HepG2 (cell line): Measurements from ENCODE around the gene KRT16. TPM values are rescaled to one million over a fixed set of nuclear protein-coding genes. Genes with fewer than 3 reads are reported as not detected.

Experiments used
- ATAC-seq: fragments of 200-7000 bp; cut with Tn5 transposase; 3 replicates; pipeline ENCODE4 v1.9.1; 2020; ENCODE audit warnings: mild to moderate bottlenecking, moderate library complexity
- BruUV-seq: library from RNA; stranded (reverse); fragments of 400-500 nt; replicated peaks from 2 replicates; lab custom pipeline; 2021; lab: Mats Ljungman, UMichigan
- CTCF ChIA-PET: fragments of 300-600 bp; formaldehyde crosslinking; extraction: SDS; loops from one replicate; lab custom pipeline; 2021; ENCODE audit warnings: low total read pairs, inconsistent platforms, low intra/inter-chr PET ratio; lab: Yijun Ruan, JAX
- POLR2A ChIA-PET: fragments of 350-600 bp; sonication (Branson Sonifier 250); formaldehyde crosslinking; loops from one replicate; lab custom pipeline; 2020; ENCODE audit warnings: antibody characterized with exemption, inconsistent platforms; lab: Yijun Ruan, JAX
- DNase-seq: peaks from one replicate; pipeline ENCODE4 v3.0.0-alpha.2; 2015; ENCODE audit warnings: low spot score
- FAIRE-seq: peaks from 3 replicates; lab custom pipeline; 2011; peaks lifted over from hg19 to GRCh38; lab: Jason Lieb, UNC
- H2AFZ ChIP-seq: one replicate; pipeline ENCODE4 v1.6.1; 2011; ENCODE audit warnings: low read length, inconsistent platforms
- H3K27ac ChIP-seq: fragments of 300-600 bp; 3 replicates; pipeline ENCODE4 v1.8.0; 2011; ENCODE audit warnings: mixed run types, mild to moderate bottlenecking, mixed read lengths, low read length, inconsistent platforms; ENCODE audit not compliant: insufficient read depth; ENCODE audit errors: extremely low read length
- H3K27me3 ChIP-seq, 2 experiments: fragments of 200-600 bp in 1 of 2; 2 replicates in 1 of 2; 3 replicates in 1 of 2; pipeline versions ENCODE4 v1.6.0 to v1.8.0; 2011; ENCODE audit warnings: low read length in 2 of 2, mild to moderate bottlenecking in 2 of 2, moderate library complexity in 2 of 2, inconsistent platforms in 1 of 2; ENCODE audit not compliant: insufficient read depth in 2 of 2, control insufficient read depth in 1 of 2
- H3K36me3 ChIP-seq, 2 experiments: fragments of 200-600 bp in 1 of 2; replicated peaks in 1 of 2; 2 replicates in 1 of 2; 3 replicates in 1 of 2; pipeline versions ENCODE4 v1.5.1 to v1.8.0; 2011; ENCODE audit warnings: low read length in 2 of 2, inconsistent platforms in 1 of 2; ENCODE audit not compliant: insufficient read depth in 2 of 2, control insufficient read depth in 1 of 2
- H3K4me1 ChIP-seq: 2 replicates; pipeline ENCODE4 v1.5.1; 2012; ENCODE audit warnings: low read length, inconsistent platforms; ENCODE audit not compliant: insufficient read depth
- H3K4me2 ChIP-seq: 2 replicates; pipeline ENCODE4 v1.6.0; 2011; ENCODE audit warnings: low read depth, low read length, inconsistent platforms
- H3K4me3 ChIP-seq, 3 experiments: fragments of 200-600 bp in 1 of 3; sonication (generic), shearing (Covaris generic) in 1 of 3; replicated peaks in 1 of 3; 2 replicates each; pipeline ENCODE4 v1.5.1; 2011 to 2016; ENCODE audit warnings: low read length in 3 of 3, inconsistent platforms in 2 of 3, low read depth in 2 of 3, mild to moderate bottlenecking in 2 of 3, control low read depth in 1 of 3, mixed read lengths in 1 of 3; ENCODE audit not compliant: insufficient read depth in 1 of 3
- H3K79me2 ChIP-seq: one replicate; pipeline ENCODE4 v1.6.1; 2011; ENCODE audit warnings: low read length, inconsistent platforms; ENCODE audit not compliant: insufficient read depth
- H3K9ac ChIP-seq: 2 replicates; pipeline ENCODE4 v1.6.0; 2011; ENCODE audit warnings: mild to moderate bottlenecking, low read depth, low read length, inconsistent platforms; ENCODE audit not compliant: insufficient read depth
- H3K9me3 ChIP-seq: 2 replicates; pipeline ENCODE4 v1.5.1; 2012; ENCODE audit warnings: mild to moderate bottlenecking, low read length
- H4K20me1 ChIP-seq: 2 replicates; pipeline ENCODE4 v1.6.0; 2011; ENCODE audit warnings: inconsistent platforms, mild to moderate bottlenecking, low read length, moderate library complexity; ENCODE audit not compliant: insufficient read depth
- DPF2 ChIP-seq: sonication (generic); formaldehyde crosslinking; IDR thresholded peaks from 2 replicates; pipeline ENCODE4 v1.4.0; 2020; ENCODE audit warnings: mild to moderate bottlenecking, low read depth, missing genetic modification reagents, borderline replicate concordance
- FOXP1 ChIP-seq, 2 experiments: fragments of 450-650 bp in 1 of 2; IDR thresholded peaks; 2 replicates each; pipeline ENCODE4 v1.6.1; 2017 to 2018; ENCODE audit warnings: antibody characterized with exemption in 1 of 2
- PLRG1 ChIP-seq: fragments of 450-650 bp; conservative IDR thresholded peaks from 2 replicates; pipeline ENCODE4 v1.6.1; 2016
- THAP11 ChIP-seq: IDR thresholded peaks from 2 replicates; pipeline ENCODE4 v1.6.1; 2016; ENCODE audit warnings: missing biosample characterization, missing genetic modification reagents
- ZFY ChIP-seq: sonication (generic); formaldehyde crosslinking; IDR thresholded peaks from 2 replicates; pipeline ENCODE4 v1.4.0; 2020; ENCODE audit warnings: missing genetic modification reagents
- ZNF569 ChIP-seq: sonication (generic); formaldehyde crosslinking; IDR thresholded peaks from 2 replicates; pipeline ENCODE4 v1.5.0; 2020; ENCODE audit warnings: mild to moderate bottlenecking, missing genetic modification reagents, moderate library complexity, borderline replicate concordance
- ZNF646 ChIP-seq: sonication (generic); formaldehyde crosslinking; IDR thresholded peaks from 2 replicates; pipeline ENCODE4 v1.9.0; 2021; ENCODE audit warnings: mild to moderate bottlenecking, missing genetic modification reagents
- ZNF770 ChIP-seq: sonication (generic); formaldehyde crosslinking; IDR thresholded peaks from 2 replicates; pipeline ENCODE4 v1.5.0; 2020; ENCODE audit warnings: mild to moderate bottlenecking, missing genetic modification reagents
- ZNF850 ChIP-seq: sonication (generic); formaldehyde crosslinking; conservative IDR thresholded peaks from 2 replicates; pipeline ENCODE4 v1.9.0; 2021; ENCODE audit warnings: mild to moderate bottlenecking, missing genetic modification reagents
- ZNF878 ChIP-seq: sonication (generic); formaldehyde crosslinking; IDR thresholded peaks from 2 replicates; pipeline ENCODE4 v1.8.1; 2023; ENCODE audit warnings: mild to moderate bottlenecking, missing genetic modification reagents, moderate library complexity
- WGBS: methylation state at CpG from one replicate; pipeline ENCODE4 v1.1.6; 2017; ENCODE audit warnings: low lambda C conversion rate; 5-methylcytosine and 5-hydroxymethylcytosine counted together
- in situ Hi-C: cut with HindIII; loops from 2 replicates; pipeline ENCODE4 v1.10.0; 2017; ENCODE audit warnings: low pct_unique_long_range_greater_than_20kb; ENCODE audit not compliant: extremely low pct_ligation_motif_present
- intact Hi-C: fragments of 100-400 bp; cut with micrococcal nuclease; formaldehyde crosslinking; loops from one replicate; pipeline ENCODE4 v1.10.0; 2022; ENCODE audit not compliant: unreplicated experiment
- polyA plus RNA-seq, 8 experiments: library from polyadenylated mRNA; depleted of rRNA in 3 of 8; stranded (reverse) in 7 of 8; unstranded in 1 of 8; fragments of >200 nt; fragmentation: Illumina TruSeq in 4 of 8; extraction: Trizol in 4 of 8; gene quantifications; 2 replicates each; pipeline versions ENCODE4 v1.2.1 to v1.2.3, GENCODE V29; 2011 to 2016; ENCODE audit warnings: low read depth in 4 of 8, missing spikeins in 1 of 8, mixed read lengths in 1 of 8; ENCODE audit not compliant: insufficient read depth in 1 of 8
- total RNA-seq, 5 experiments: library from RNA; depleted of rRNA; stranded (reverse); fragments of >200 nt; fragmentation: Illumina TruSeq; extraction: Trizol; gene quantifications; 2 replicates each; pipeline ENCODE4 v1.2.3, GENCODE V29; 2016; ENCODE audit warnings: low read depth in 1 of 5

KRT16 gene
- total and polyA plus RNA-seq, 2 of the 13 experiments (the other 11 are each of a cell fraction or from before 2014, with no cell fraction given): not detected

DNA sequence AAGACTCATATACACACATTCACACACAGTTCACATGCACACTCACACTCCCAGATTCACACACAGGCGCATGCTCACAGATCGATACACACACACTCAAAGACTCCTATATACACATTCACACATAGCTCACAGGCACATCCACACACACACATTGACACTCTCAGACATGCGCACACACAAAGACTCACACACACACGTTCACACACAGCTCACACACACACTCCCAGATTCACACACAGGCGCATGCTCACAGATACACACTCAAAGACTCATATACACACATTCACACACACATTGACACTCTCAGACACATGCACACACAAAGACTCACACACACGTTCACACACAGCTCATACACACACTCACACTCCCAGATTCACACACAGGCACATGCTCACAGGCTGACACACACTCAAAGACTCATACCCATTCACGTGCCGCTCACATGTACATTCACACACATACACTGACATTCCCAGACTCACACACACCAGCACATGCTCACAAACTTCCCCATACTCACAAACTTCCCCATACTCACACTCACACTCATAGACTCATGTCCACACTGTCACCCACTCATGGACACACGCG, 37.5 kb upstream of the KRT16 start:
- ATAC-seq: no peak
- intact Hi-C loops: loop anchor here (5.0 to 10.0 kb wide), 2 partner anchors 75 to 848 kb away; partner anchors contain the start of gene KRT9
- FAIRE-seq: no peak
- H3K79me2 ChIP-seq: no peaks in the 10 kb centered on the region
- in situ Hi-C loops: no loop called here
- DNase-seq: no peak
- ChIA-PET POLR2A (interaction anchor here (1.1 to 1.8 kb wide), 2 partner anchors 13 to 38 kb away, joined by 3 to 5 read pairs; no protein-coding TSS in a partner anchor), CTCF (interaction anchor here (11.1 kb wide), 1 partner anchor 14 kb away, joined by 242 read pairs; no protein-coding TSS in a partner anchor)
- H3K9me3 ChIP-seq: no peaks in the 10 kb centered on the region
- no peak overlapping the region for H3K27ac ChIP-seq
- BruUV-seq: no TSS peak
- H4K20me1 ChIP-seq: no peaks in the 10 kb centered on the region
- no peak overlapping the region for H3K4me3 ChIP-seq
- H2AFZ ChIP-seq: no peak overlapping the region
- peaks cover 33% of the 10 kb centered on the region for H3K4me1 ChIP-seq
- H3K9ac ChIP-seq: no peak overlapping the region
- H3K36me3 ChIP-seq: no peaks in the 10 kb centered on the region
- no peak overlapping the region for H3K4me2 ChIP-seq
- peaks cover 11 to 32% of the 10 kb centered on the region in 2 experiments; a peak in 4 of 5 replicates for H3K27me3 ChIP-seq
- WGBS: 61% methylated on average over 10 of the region's 10 CpGs
- TF ChIP-seq ZNF569 (CRISPR knock-in tag) (no peak), ZNF770 (CRISPR knock-in tag) (no peak), PLRG1 (0 out of 2 replicates have a peak, but pooled peaks have one; percentile 7), ZNF878 (CRISPR knock-in tag) (no peak), FOXP1 (IDR thresholded peaks at IDR 0.05) (peak; percentile 50), FOXP1 (CRISPR knock-in tag; IDR thresholded peaks at IDR 0.05) (no peak), THAP11 (CRISPR knock-in tag) (no peak), ZFY (CRISPR knock-in tag) (no peak), DPF2 (no peak), ZNF646 (CRISPR knock-in tag) (peak; percentile 81), ZNF850 (no peak)
